OCI-LY3 (cell line): ENCODE results near the gene BICDL1.

Experiments used
- CTCF ChIP-seq: fragments of 200-600, 300-600 bp; sonication (generic); IDR thresholded peaks from 2 replicates; pipeline ENCODE4 v1.5.1; 2014; ENCODE audit warnings: antibody characterized with exemption, low read length, low read depth
- EZH2phosphoT487 ChIP-seq: fragments of 200-600 bp; shearing (Covaris generic); IDR thresholded peaks from 2 replicates; pipeline ENCODE4 v1.6.1; 2018; ENCODE audit warnings: antibody characterized with exemption, mixed run types, low read depth

- TF ChIP-seq CTCF: no peak
- no peak for TF ChIP-seq EZH2phosphoT487
These were observed 67.7 kb downstream of the BICDL1 start for GRCh38 chr12:120056739-120057138.
